HEK293T (cell line): ENCODE measurements around the gene AR.

Experiments used
- CTCF ChIA-PET: fragments of 350-600 bp; formaldehyde crosslinking; extraction: SDS; loops from one replicate; lab custom pipeline; 2021; ENCODE audit warnings: antibody characterized with exemption, inconsistent platforms; lab: Yijun Ruan, JAX
- POLR2A ChIA-PET: fragments of 350-600 bp; formaldehyde crosslinking; extraction: SDS; loops from one replicate; lab custom pipeline; 2020; ENCODE audit warnings: antibody characterized with exemption, inconsistent platforms; lab: Yijun Ruan, JAX
- DNase-seq: peaks from one replicate; pipeline ENCODE4 v3.0.0; 2012; ENCODE audit warnings: mixed read lengths; ENCODE audit errors: extremely low spot score
- ARNT ChIP-seq: fragments of 450-650 bp; IDR thresholded peaks from 2 replicates; pipeline ENCODE4 v1.6.1; 2017; ENCODE audit warnings: mild to moderate bottlenecking
- BHLHE40 ChIP-seq: fragments of 450-650 bp; IDR thresholded peaks from 2 replicates; pipeline ENCODE4 v1.6.1; 2016; ENCODE audit warnings: mild to moderate bottlenecking, moderate library complexity, borderline replicate concordance
- CTBP1 ChIP-seq: fragments of 450-650 bp; IDR thresholded peaks from 2 replicates; pipeline ENCODE4 v1.6.1; 2016; ENCODE audit warnings: borderline replicate concordance
- ELF4 ChIP-seq: fragments of 450-650 bp; IDR thresholded peaks from 2 replicates; pipeline ENCODE4 v1.6.1; 2017; ENCODE audit warnings: antibody characterized with exemption
- FOXA1 ChIP-seq: fragments of 450-650 bp; IDR thresholded peaks from 2 replicates; pipeline ENCODE4 v1.6.1; 2016; ENCODE audit warnings: mild to moderate bottlenecking
- FOXK2 ChIP-seq: fragments of 450-650 bp; IDR thresholded peaks from 2 replicates; pipeline ENCODE4 v1.6.1; 2016; ENCODE audit warnings: mild to moderate bottlenecking
- FOXM1 ChIP-seq: fragments of 450-650 bp; IDR thresholded peaks from 2 replicates; pipeline ENCODE4 v1.6.1; 2017; ENCODE audit warnings: mild to moderate bottlenecking, borderline replicate concordance
- HDGF ChIP-seq: fragments of 450-650 bp; IDR thresholded peaks from 2 replicates; pipeline ENCODE4 v1.6.1; 2017; ENCODE audit warnings: antibody characterized with exemption, borderline replicate concordance
- L3MBTL2 ChIP-seq: fragments of 450-650 bp; conservative IDR thresholded peaks from 2 replicates; pipeline ENCODE4 v1.6.1; 2016; ENCODE audit warnings: mild to moderate bottlenecking
- LEF1 ChIP-seq: fragments of 450-650 bp; IDR thresholded peaks from 2 replicates; pipeline ENCODE4 v1.6.1; 2017; ENCODE audit warnings: mild to moderate bottlenecking, borderline replicate concordance
- NFRKB ChIP-seq: fragments of 450-650 bp; IDR thresholded peaks from 2 replicates; pipeline ENCODE4 v1.6.1; 2016; ENCODE audit warnings: mild to moderate bottlenecking, moderate library complexity
- SP1 ChIP-seq: fragments of 450-650 bp; IDR thresholded peaks from 2 replicates; pipeline ENCODE4 v1.6.1; 2017
- SUZ12 ChIP-seq: fragments of 450-650 bp; IDR thresholded peaks from 2 replicates; pipeline ENCODE4 v1.6.1; 2016; ENCODE audit warnings: mild to moderate bottlenecking
- TARDBP ChIP-seq: fragments of 450-650 bp; IDR thresholded peaks from 2 replicates; pipeline ENCODE4 v1.6.1; 2016
- ZNF384 ChIP-seq: fragments of 450-650 bp; IDR thresholded peaks from 2 replicates; pipeline ENCODE4 v1.6.1; 2016
- TF ChIP-seq, protein P1 (sequence below): fragments of 450-650 bp; IDR thresholded peaks from 2 replicates; pipeline ENCODE4 v1.6.1; 2016

AR gene

DNA sequence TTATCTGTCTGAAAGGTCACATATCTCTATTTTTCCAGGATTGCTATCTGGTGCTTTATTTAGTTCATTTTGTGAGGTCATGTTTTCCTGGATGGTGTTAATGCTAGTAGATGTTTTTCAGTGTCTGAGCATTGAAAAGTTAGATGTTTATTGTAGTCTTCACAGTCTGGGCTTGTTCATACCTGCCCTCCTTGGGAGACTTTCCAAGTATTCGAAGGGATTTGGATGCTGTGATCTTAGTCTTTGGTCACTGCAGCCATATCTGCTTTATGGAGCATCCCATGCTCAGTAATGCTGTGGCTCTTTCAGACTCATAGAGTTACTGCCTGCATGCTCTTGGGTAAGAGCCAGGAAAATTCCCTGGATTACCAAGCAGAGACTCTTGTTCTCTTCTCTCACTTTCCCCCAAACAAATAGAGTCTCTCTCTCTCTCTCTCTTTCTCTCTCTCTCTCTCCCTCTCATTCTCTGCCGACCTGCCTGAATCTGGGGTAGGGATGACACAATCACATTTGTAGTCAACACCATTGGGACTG lies 130.0 kb downstream of the AR start:
- DNase-seq = no peak
- ChIA-PET CTCF (no interaction called here), POLR2A (no interaction called here)
- no peak for TF ChIP-seq SP1
- TF ChIP-seq ARNT = no peak
- no peak for TF ChIP-seq SUZ12

DNA sequence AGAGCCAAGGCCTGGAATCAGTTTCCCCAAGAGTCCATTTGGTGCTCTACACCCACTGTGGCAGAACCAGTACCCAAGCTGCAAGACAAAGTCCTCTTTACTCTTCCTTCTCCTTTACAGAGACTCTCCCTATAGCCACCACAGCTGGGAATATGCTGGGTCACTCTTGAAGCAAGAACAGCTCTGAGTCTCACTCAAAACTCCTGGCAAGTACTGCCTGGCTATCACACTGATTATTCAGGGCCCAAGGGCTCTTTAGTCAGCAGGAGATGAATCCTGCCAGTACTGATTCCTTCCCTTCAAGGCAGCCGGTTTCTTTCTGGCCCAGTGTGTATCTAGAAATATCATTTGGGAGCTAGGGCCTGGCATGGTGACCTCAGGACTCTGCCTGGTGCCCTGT lies 130.9 kb downstream of the AR start:
- no peak for DNase-seq
- ChIA-PET POLR2A (no interaction called here), CTCF (no interaction called here)
- TF ChIP-seq SP1 (no peak), CTBP1 (no peak), BHLHE40 (no peak), FOXK2 (no peak), ARNT (no peak), LEF1 (no peak), SUZ12 (no peak), TARDBP (no peak)
- TF ChIP-seq, protein P1, sequence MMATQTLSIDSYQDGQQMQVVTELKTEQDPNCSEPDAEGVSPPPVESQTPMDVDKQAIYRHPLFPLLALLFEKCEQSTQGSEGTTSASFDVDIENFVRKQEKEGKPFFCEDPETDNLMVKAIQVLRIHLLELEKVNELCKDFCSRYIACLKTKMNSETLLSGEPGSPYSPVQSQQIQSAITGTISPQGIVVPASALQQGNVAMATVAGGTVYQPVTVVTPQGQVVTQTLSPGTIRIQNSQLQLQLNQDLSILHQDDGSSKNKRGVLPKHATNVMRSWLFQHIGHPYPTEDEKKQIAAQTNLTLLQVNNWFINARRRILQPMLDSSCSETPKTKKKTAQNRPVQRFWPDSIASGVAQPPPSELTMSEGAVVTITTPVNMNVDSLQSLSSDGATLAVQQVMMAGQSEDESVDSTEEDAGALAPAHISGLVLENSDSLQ = no peak

DNA sequence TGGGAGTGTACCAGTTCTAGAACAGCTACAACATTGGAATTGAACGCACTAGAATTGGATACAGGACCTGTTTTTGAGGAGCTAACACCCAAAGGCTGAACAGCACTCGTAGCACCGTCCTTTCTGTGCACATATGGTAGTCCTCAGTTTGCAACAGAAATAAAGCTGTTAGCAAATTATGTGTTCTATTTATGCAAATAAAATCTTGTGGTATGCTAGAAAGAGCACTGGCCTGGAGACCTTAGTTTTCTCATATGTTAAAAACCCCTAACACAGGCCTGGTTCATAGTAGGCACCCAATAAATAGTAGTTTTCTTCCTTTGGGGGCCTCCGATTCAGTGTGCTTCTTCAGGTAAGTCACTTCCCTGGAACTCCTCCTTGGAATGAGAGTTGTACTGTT lies 140.3 kb downstream of the AR start:
- DNase-seq = no peak
- POLR2A ChIA-PET = no interaction called here
- CTCF ChIA-PET = no interaction called here
- no peak for TF ChIP-seq ELF4
- no peak for TF ChIP-seq BHLHE40
- no peak for TF ChIP-seq NFRKB
- no peak for TF ChIP-seq FOXK2
- TF ChIP-seq, protein P1 = no peak
- TF ChIP-seq LEF1 = no peak
- TF ChIP-seq CTBP1 = no peak
- no peak for TF ChIP-seq HDGF
- TF ChIP-seq L3MBTL2 = no peak
- no peak for TF ChIP-seq SUZ12
- no peak for TF ChIP-seq ARNT
- no peak for TF ChIP-seq TARDBP
- TF ChIP-seq FOXM1 = no peak

DNA sequence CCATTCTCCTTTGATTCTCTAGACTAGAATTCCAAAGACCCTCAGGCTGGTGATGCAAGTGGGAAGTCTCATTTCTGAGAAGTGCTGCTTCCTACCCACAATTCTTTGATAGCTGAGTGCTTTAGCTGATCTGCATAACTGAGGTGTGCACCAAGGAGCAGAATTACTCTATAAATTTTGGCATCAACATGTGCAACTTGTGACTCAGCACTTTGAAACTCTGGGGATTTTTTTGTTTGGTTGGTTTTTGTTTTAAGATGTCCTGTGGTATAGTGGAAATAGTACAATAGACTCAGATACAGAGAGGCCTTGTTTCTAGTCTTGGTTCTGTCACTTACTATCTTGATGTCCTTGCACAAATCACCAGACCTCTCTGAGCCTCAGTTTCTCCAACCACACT lies 148.4 kb downstream of the AR start:
- POLR2A ChIA-PET = no interaction called here
- TF ChIP-seq CTBP1 = no peak
- TF ChIP-seq FOXM1 = no peak
- no peak for TF ChIP-seq LEF1
- no peak for TF ChIP-seq NFRKB
- no peak for TF ChIP-seq SP1
- no peak for TF ChIP-seq HDGF
- no peak for TF ChIP-seq ARNT
- TF ChIP-seq SUZ12 = no peak
- TF ChIP-seq L3MBTL2 = no peak
- no peak for TF ChIP-seq ELF4
- TF ChIP-seq ZNF384 = no peak
- TF ChIP-seq FOXA1 = no peak
- TF ChIP-seq, protein P1 = no peak
- TF ChIP-seq FOXK2 = no peak
- no peak for TF ChIP-seq TARDBP
- CTCF ChIA-PET = no interaction called here
- no peak for DNase-seq

DNA sequence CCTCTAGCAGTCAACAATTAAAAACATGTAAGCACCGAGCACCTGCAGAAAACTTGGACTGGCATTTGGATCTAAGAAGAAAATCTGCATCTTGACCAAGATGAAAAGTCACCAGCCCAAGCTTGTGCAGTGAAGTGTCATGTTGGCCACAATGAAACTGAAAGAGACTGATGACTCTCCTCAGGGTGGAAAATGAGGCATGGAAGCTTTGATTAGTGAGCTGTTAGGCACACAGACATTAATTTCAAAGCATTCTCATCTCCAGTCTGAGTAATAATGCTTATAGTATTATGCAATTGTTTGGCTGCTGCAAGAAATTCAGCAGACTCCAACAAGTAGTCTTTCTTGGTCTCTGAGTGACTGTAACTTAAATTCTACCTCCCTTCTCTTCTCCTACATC lies 150.1 kb downstream of the AR start:
- ChIA-PET CTCF (no interaction called here), POLR2A (no interaction called here)
- no peak for DNase-seq
- TF ChIP-seq FOXK2 (no peak), CTBP1 (no peak), ELF4 (no peak), FOXA1 (no peak), FOXM1 (no peak)

DNA sequence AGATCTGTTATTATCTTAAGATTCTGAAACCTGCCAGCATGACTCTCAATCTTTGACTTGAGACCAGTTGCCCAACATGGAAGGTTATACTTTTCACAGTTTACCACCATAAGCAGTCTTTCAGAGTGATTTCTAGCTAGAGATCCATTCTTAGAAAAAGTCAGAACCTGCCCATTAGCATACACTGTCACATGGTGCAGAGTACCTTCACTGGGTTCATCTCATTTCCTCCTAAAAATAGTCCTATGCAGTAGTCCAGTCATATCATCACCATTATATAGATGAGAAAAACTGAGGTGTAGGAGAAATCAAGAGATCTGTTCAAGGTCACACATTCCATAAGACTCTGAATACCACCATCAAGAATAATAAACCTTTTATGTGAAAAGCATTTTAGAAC lies 153.6 kb downstream of the AR start:
- ChIA-PET CTCF (no interaction called here), POLR2A (no interaction called here)
- no peak for DNase-seq
- TF ChIP-seq ZNF384 = no peak
- TF ChIP-seq NFRKB = no peak
- no peak for TF ChIP-seq HDGF
- TF ChIP-seq TARDBP = no peak
- TF ChIP-seq FOXM1 = no peak
- TF ChIP-seq ARNT = no peak
- TF ChIP-seq FOXK2 = no peak
- TF ChIP-seq, protein P1 = no peak
- no peak for TF ChIP-seq ELF4
- no peak for TF ChIP-seq L3MBTL2
- TF ChIP-seq CTBP1 = no peak
- no peak for TF ChIP-seq BHLHE40
- no peak for TF ChIP-seq LEF1
- no peak for TF ChIP-seq FOXA1
- no peak for TF ChIP-seq SUZ12
- no peak for TF ChIP-seq SP1

DNA sequence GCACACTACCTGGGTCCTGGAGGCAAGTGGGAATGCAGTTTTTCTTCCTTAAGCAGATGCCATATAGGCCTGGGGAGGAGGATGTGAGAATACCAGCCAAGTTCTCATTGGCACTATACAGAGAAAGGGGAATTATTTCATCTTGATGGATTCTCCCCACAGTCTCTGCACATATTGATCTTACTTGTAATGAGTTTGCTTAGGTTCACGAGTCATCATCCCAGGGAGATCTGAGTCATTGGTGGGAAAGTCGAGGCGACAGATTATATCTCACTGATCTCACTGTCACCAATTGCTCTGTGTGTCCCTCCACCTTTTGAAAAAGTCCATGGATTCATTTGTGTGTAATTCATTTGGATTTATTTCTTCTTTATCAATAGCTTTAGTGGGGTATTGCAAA lies 156.8 kb downstream of the AR start:
- no peak for DNase-seq
- ChIA-PET POLR2A (no interaction called here), CTCF (no interaction called here)
- no peak for TF ChIP-seq FOXA1
- no peak for TF ChIP-seq BHLHE40
- TF ChIP-seq SUZ12 = no peak
